Activated naive CD4-positive, alpha-beta T cell treated with anti-CD3 and anti-CD28 coated beads, Interleukin-2, amount 10 ng/mL, durations not matched to agents 7 days and 5 days (primary cell): ENCODE measurements around the gene SBNO2.

ENCODE experiments used
- CTCF ChIA-PET: fragments of 350-600 bp; sonication (Branson Sonifier 250); formaldehyde crosslinking; loops from one replicate; lab custom pipeline; 2021; ENCODE audit warnings: antibody characterized with exemption; lab: Charles Lee
- DNase-seq: peaks from one replicate; pipeline ENCODE4 v3.0.0-alpha.2; 2020
- H3K27ac Mint-ChIP-seq: one replicate; pipeline ENCODE4 v1.8.0; 2021; ENCODE audit warnings: mild to moderate bottlenecking, moderate library complexity, mixed read lengths
- H3K27me3 Mint-ChIP-seq: one replicate; pipeline ENCODE4 v1.8.0; 2021; ENCODE audit warnings: mild to moderate bottlenecking, mixed read lengths
- H3K36me3 Mint-ChIP-seq: one replicate; pipeline ENCODE4 v1.8.0; 2021; ENCODE audit warnings: mixed read lengths
- H3K4me1 Mint-ChIP-seq: one replicate; pipeline ENCODE4 v1.8.0; 2021; ENCODE audit warnings: mixed read lengths
- H3K4me3 Mint-ChIP-seq: one replicate; pipeline ENCODE4 v1.8.0; 2021; ENCODE audit warnings: mild to moderate bottlenecking, moderate library complexity, mixed read lengths
- H3K9me3 Mint-ChIP-seq: one replicate; pipeline ENCODE4 v1.8.0; 2021; ENCODE audit warnings: mixed read lengths

Gene SBNO2

GRCh38 chr19:1104311-1105007 is 69.6 kb downstream of the SBNO2 start:
- peaks cover 10% of the 10 kb centered on the region for H3K36me3 Mint-ChIP-seq
- peaks cover 55% of the 10 kb centered on the region for H3K4me1 Mint-ChIP-seq
- CTCF ChIA-PET, result interaction anchor here (0.6 kb wide), 1 partner anchor 90 kb away, joined by 3 read pairs; no protein-coding TSS in a partner anchor
- peak overlapping the region; percentile 24 for H3K27ac Mint-ChIP-seq
- H3K9me3 Mint-ChIP-seq, result peaks cover 5% of the 10 kb centered on the region
- DNase-seq, result peak; percentile 81
- no peaks in the 10 kb centered on the region for H3K27me3 Mint-ChIP-seq
- peak overlapping the region; percentile 73 for H3K4me3 Mint-ChIP-seq

- Mint-ChIP-seq H3K4me1 (peaks cover 62% of the 10 kb centered on the region), H3K27me3 (no peaks in the 10 kb centered on the region), H3K27ac (peak within 1 kb of the TSS; percentile 95), H3K36me3 (peaks cover 10% of the 10 kb centered on the region), H3K9me3 (peaks cover 8% of the 10 kb centered on the region), H3K4me3 (peak within 1 kb of the TSS; percentile 73)
- DNase-seq, result peak; percentile 99
- CTCF ChIA-PET, result no interaction called here
These were observed 70.3 kb downstream of the SBNO2 start, which contains the start of gene GPX4 for GRCh38 chr19:1103708-1104310. Gene GPX4, plus strand, starts transcription at chr19:1103994. Its CDS starts 50 bp downstream, at chr19:1104044.

GRCh38 chr19:1103132-1103707 is 70.8 kb downstream of the SBNO2 start:
- CTCF ChIA-PET, result interaction anchor here (0.7 kb wide), 1 partner anchor 16 kb away, joined by 3 read pairs; no protein-coding TSS in a partner anchor

GRCh38 chr19:1102407-1103131 is 71.5 kb downstream of the SBNO2 start:
- peak overlapping the region; percentile 95 for H3K27ac Mint-ChIP-seq
- H3K27me3 Mint-ChIP-seq, result no peaks in the 10 kb centered on the region
- H3K4me3 Mint-ChIP-seq, result peak overlapping the region; percentile 23
- peaks cover 10% of the 10 kb centered on the region for H3K36me3 Mint-ChIP-seq
- CTCF ChIA-PET, result interaction anchor here (0.7 kb wide), 1 partner anchor 15 kb away, joined by 3 read pairs; no protein-coding TSS in a partner anchor
- DNase-seq, result no peak
- H3K4me1 Mint-ChIP-seq, result peaks cover 72% of the 10 kb centered on the region
- peaks cover 11% of the 10 kb centered on the region for H3K9me3 Mint-ChIP-seq

More at GRCh38 chr19:1103132-1103707, 70.8 kb downstream of the SBNO2 start:
- peaks cover 10% of the 10 kb centered on the region for H3K36me3 Mint-ChIP-seq
- peak overlapping the region; percentile 60 for H3K4me3 Mint-ChIP-seq
- peaks cover 66% of the 10 kb centered on the region for H3K4me1 Mint-ChIP-seq
- H3K9me3 Mint-ChIP-seq, result peaks cover 11% of the 10 kb centered on the region
- no peaks in the 10 kb centered on the region for H3K27me3 Mint-ChIP-seq
- DNase-seq, result no peak
- peak overlapping the region; percentile 95 for H3K27ac Mint-ChIP-seq

- peak overlapping the region; percentile 37 for H3K4me3 Mint-ChIP-seq
- no peaks in the 10 kb centered on the region for H3K27me3 Mint-ChIP-seq
- CTCF ChIA-PET, result interaction anchor here (0.5 to 1.0 kb wide), 2 partner anchors 66 to 69 kb away, joined by 3 read pairs; no protein-coding TSS in a partner anchor
- peaks cover 5% of the 10 kb centered on the region for H3K36me3 Mint-ChIP-seq
- DNase-seq, result no peak
- peaks cover 78% of the 10 kb centered on the region for H3K4me1 Mint-ChIP-seq
- H3K9me3 Mint-ChIP-seq, result peaks cover 11% of the 10 kb centered on the region
- H3K27ac Mint-ChIP-seq, result peak overlapping the region; percentile 95
These were observed 72.8 kb downstream of the SBNO2 start for GRCh38 chr19:1101337-1101698.

GRCh38 chr19:1098177-1099051 is 75.7 kb downstream of the SBNO2 start:
- Mint-ChIP-seq H3K9me3 (peaks cover 11% of the 10 kb centered on the region), H3K27me3 (no peaks in the 10 kb centered on the region), H3K36me3 (peaks cover 7% of the 10 kb centered on the region), H3K27ac (peak overlapping the region; percentile 75), H3K4me3 (no peak overlapping the region), H3K4me1 (peaks cover 85% of the 10 kb centered on the region)
- CTCF ChIA-PET, result interaction anchor here (0.7 to 2.4 kb wide), 2 partner anchors 15 to 203 kb away, joined by 3 to 5 read pairs; no protein-coding TSS in a partner anchor
- DNase-seq, result no peak

GRCh38 chr19:1097810-1098176 is 76.3 kb downstream of the SBNO2 start:
- peaks cover 7% of the 10 kb centered on the region for H3K36me3 Mint-ChIP-seq
- no peak for DNase-seq
- H3K27me3 Mint-ChIP-seq, result no peaks in the 10 kb centered on the region
- H3K9me3 Mint-ChIP-seq, result peaks cover 11% of the 10 kb centered on the region
- peak overlapping the region; percentile 75 for H3K27ac Mint-ChIP-seq
- H3K4me1 Mint-ChIP-seq, result peaks cover 84% of the 10 kb centered on the region
- CTCF ChIA-PET, result interaction anchor here (0.7 to 2.4 kb wide), 2 partner anchors 16 to 202 kb away, joined by 3 to 5 read pairs; no protein-coding TSS in a partner anchor
- H3K4me3 Mint-ChIP-seq, result no peak overlapping the region

- CTCF ChIA-PET, result interaction anchor here (0.6 kb wide), 2 partner anchors 97 to 158 kb away, joined by 3 read pairs; no protein-coding TSS in a partner anchor
- Mint-ChIP-seq H3K36me3 (peaks cover 11% of the 10 kb centered on the region), H3K4me3 (peak within 1 kb of the TSS; percentile 94), H3K4me1 (peaks cover 64% of the 10 kb centered on the region), H3K9me3 (peaks cover 11% of the 10 kb centered on the region), H3K27me3 (no peaks in the 10 kb centered on the region), H3K27ac (peak within 1 kb of the TSS; percentile 92)
- peak; percentile 98 for DNase-seq
These were observed 78.9 kb downstream of the SBNO2 start, which contains the start of gene POLR2E for GRCh38 chr19:1094978-1095701. Gene POLR2E, minus strand, starts transcription at chr19:1095375. Its CDS starts 60 bp downstream, at chr19:1095315.

GRCh38 chr19:1094655-1094977 is 79.5 kb downstream of the SBNO2 start:
- DNase-seq, result no peak
- H3K27ac Mint-ChIP-seq, result peak overlapping the region; percentile 85
- H3K9me3 Mint-ChIP-seq, result peaks cover 7% of the 10 kb centered on the region
- H3K36me3 Mint-ChIP-seq, result peaks cover 9% of the 10 kb centered on the region
- H3K4me3 Mint-ChIP-seq, result peak overlapping the region; percentile 94
- CTCF ChIA-PET, result interaction anchor here (0.6 to 1.3 kb wide), 3 partner anchors 10 to 159 kb away, joined by 3 read pairs; no protein-coding TSS in a partner anchor
- H3K27me3 Mint-ChIP-seq, result no peaks in the 10 kb centered on the region
- H3K4me1 Mint-ChIP-seq, result peaks cover 59% of the 10 kb centered on the region

GRCh38 chr19:1093811-1094553 is 80.1 kb downstream of the SBNO2 start:
- H3K36me3 Mint-ChIP-seq, result peaks cover 9% of the 10 kb centered on the region
- H3K27ac Mint-ChIP-seq, result peak overlapping the region; percentile 85
- peaks cover 58% of the 10 kb centered on the region for H3K4me1 Mint-ChIP-seq
- H3K9me3 Mint-ChIP-seq, result peaks cover 4% of the 10 kb centered on the region
- H3K27me3 Mint-ChIP-seq, result no peaks in the 10 kb centered on the region
- CTCF ChIA-PET, result interaction anchor here (0.6 to 1.3 kb wide), 2 partner anchors 10 to 99 kb away, joined by 3 read pairs; no protein-coding TSS in a partner anchor
- H3K4me3 Mint-ChIP-seq, result peak overlapping the region; percentile 94
- DNase-seq, result no peak

- CTCF ChIA-PET, result interaction anchor here (1.3 kb wide), 1 partner anchor 9 kb away, joined by 3 read pairs; no protein-coding TSS in a partner anchor
- DNase-seq, result no peak
- H3K36me3 Mint-ChIP-seq, result peaks cover 11% of the 10 kb centered on the region
- no peak overlapping the region for H3K27ac Mint-ChIP-seq
- peak overlapping the region; percentile 94 for H3K4me3 Mint-ChIP-seq
- peaks cover 4% of the 10 kb centered on the region for H3K27me3 Mint-ChIP-seq
- no peaks in the 10 kb centered on the region for H3K9me3 Mint-ChIP-seq
- H3K4me1 Mint-ChIP-seq, result peaks cover 57% of the 10 kb centered on the region
These were observed 80.7 kb downstream of the SBNO2 start for GRCh38 chr19:1093330-1093729.
